Transverse colon (tissue), 4 donors: ENCODE data around the gene FBLN5. TPM values are rescaled to one million over a fixed set of nuclear protein-coding genes. Genes with fewer than 3 reads are reported as not detected.

ENCODE experiments used
- DNase-seq: peaks from one replicate; pipeline ENCODE4 v3.0.0-alpha.2; 2019
- H3K27ac ChIP-seq, 4 donors: fragments of 200-600 bp; sonication (generic); 2 replicates each; pipeline ENCODE4 v1.5.1; 2016 to 2018; ENCODE audit warnings: inconsistent platforms in 4 of 4
- H3K27me3 ChIP-seq: fragments of 200-600 bp; sonication (generic); 2 replicates; pipeline ENCODE4 v1.5.1; 2017; ENCODE audit warnings: inconsistent platforms
- H3K36me3 ChIP-seq, 4 donors: fragments of 200-600 bp; sonication (generic); 2 replicates each; pipeline ENCODE4 v1.5.1; 2017 to 2019; ENCODE audit warnings: inconsistent platforms in 4 of 4
- H3K4me1 ChIP-seq, 4 donors: fragments of 200-600 bp; sonication (generic); 2 replicates each; pipeline ENCODE4 v1.5.1; 2017 to 2020; ENCODE audit warnings: inconsistent platforms in 4 of 4
- H3K4me3 ChIP-seq, 4 donors: fragments of 200-600 bp; sonication (generic); 1 replicate in 1 of 4; 2 replicates in 3 of 4; pipeline versions ENCODE4 v1.5.1 to v1.6.1; 2017 to 2019; ENCODE audit warnings: inconsistent platforms in 4 of 4
- H3K9me3 ChIP-seq, 2 donors: fragments of 200-600 bp; sonication (generic); 2 replicates each; pipeline ENCODE4 v1.5.1; 2017 to 2019; ENCODE audit warnings: inconsistent platforms in 2 of 2
- CTCF ChIP-seq, 5 experiments: fragments of 200-600 bp in 3 of 5; fragments of 450-650 bp in 2 of 5; sonication (generic) in 3 of 5; IDR thresholded peaks; 1 replicate in 2 of 5; 2 replicates in 3 of 5; pipeline ENCODE4 v1.5.1; 2016 to 2017; ENCODE audit warnings: antibody characterized with exemption in 5 of 5, inconsistent platforms in 3 of 5, mild to moderate bottlenecking in 2 of 5, moderate library complexity in 1 of 5
- EP300 ChIP-seq: sonication (generic); formaldehyde crosslinking; IDR thresholded peaks from one replicate; pipeline ENCODE4 v1.6.1; 2017; ENCODE audit warnings: antibody characterized with exemption, low read depth
- POLR2A ChIP-seq: fragments of 450-650 bp; IDR thresholded peaks from one replicate; pipeline ENCODE4 v1.6.1; 2016; ENCODE audit warnings: antibody characterized with exemption, mild to moderate bottlenecking, moderate library complexity
- POLR2AphosphoS5 ChIP-seq, 3 donors: sonication (generic); formaldehyde crosslinking; IDR thresholded peaks; one replicate each; pipeline ENCODE4 v1.6.1; 2016; ENCODE audit warnings: antibody characterized with exemption in 3 of 3
- WGBS, 2 donors: methylation state at CpG; one replicate each; pipeline ENCODE4 v1.1.5; 2018; ENCODE audit warnings: low coverage in 1 of 2; 5-methylcytosine and 5-hydroxymethylcytosine counted together
- in situ Hi-C, 4 donors: fragments of 200-750 bp; cut with MboI; loops; one replicate each; pipeline versions ENCODE4 v1.15.0 to v1.15.1; 2017; ENCODE audit warnings: low sequenced_read_pairs in 3 of 4, low pct_ligation_motif_present in 1 of 4, low pct_unique_long_range_greater_than_20kb in 1 of 4
- intact Hi-C: fragments of 100-400 bp; cut with DNase I; formaldehyde crosslinking; loops from one replicate; pipeline ENCODE4 v1.15.1; 2023; ENCODE audit warnings: low total_unique reads
- total RNA-seq, 4 donors: library from RNA; depleted of rRNA; stranded (reverse); fragments of >200 nt; gene quantifications; one replicate each; pipeline ENCODE4 v1.1.0, GENCODE V29; 2016

Gene FBLN5
- total RNA-seq, 4 donors from 2014 or later, result 14.6 to 120 (median 38.7) TPM

- no peaks in the 10 kb centered on the region for H3K36me3 ChIP-seq
- peak overlapping the region in 1 of 4 donors; percentile 5 for H3K27ac ChIP-seq
- H3K27me3 ChIP-seq, result no peaks in the 10 kb centered on the region
- in situ Hi-C loops (no loop called here), intact Hi-C loops (no loop called here)
- H3K9me3 ChIP-seq, result no peaks in the 10 kb centered on the region
- TF ChIP-seq EP300, result no peak
- TF ChIP-seq CTCF (IDR thresholded peaks at IDR 0.05), result no peak
- TF ChIP-seq POLR2A, result no peak
- TF ChIP-seq POLR2AphosphoS5 (IDR thresholded peaks at IDR 0.05), result no peak
- 56 to 59% methylated on average over 6 of the region's 6 CpGs for whole genome bisulfite sequencing, 2 donors
- no peak overlapping the region for H3K4me3 ChIP-seq
- DNase-seq, result no peak
- H3K4me1 ChIP-seq, result no peaks in the 10 kb centered on the region
Measured at GRCh38 chr14:91935586-91935985, 11.9 kb downstream of the FBLN5 start.

GRCh38 chr14:91934554-91935285 lies 12.8 kb downstream of the FBLN5 start:
- in situ Hi-C loops, result no loop called here
- intact Hi-C loops, result no loop called here

GRCh38 chr14:91931478-91932088 lies 15.9 kb downstream of the FBLN5 start:
- TF ChIP-seq POLR2A, result no peak
- intact Hi-C loops, result no loop called here

More at GRCh38 chr14:91934554-91935285, 12.8 kb downstream of the FBLN5 start:
- Histone ChIP-seq H3K9me3 (no peaks in the 10 kb centered on the region), H3K4me3 (no peak overlapping the region), H3K27me3 (no peaks in the 10 kb centered on the region), H3K4me1 (peaks cover 0 to 2% (median 0%) of the 10 kb centered on the region in 4 donors), H3K36me3 (no peaks in the 10 kb centered on the region), H3K27ac (peak overlapping the region in 1 of 4 donors; percentile 5)
- no peak for DNase-seq
- WGBS, 2 donors, result 75 to 80% methylated on average over 8 of the region's 8 CpGs
- TF ChIP-seq POLR2A, result no peak
- TF ChIP-seq CTCF (IDR thresholded peaks at IDR 0.05), result no peak
- TF ChIP-seq EP300, result no peak
- no peak for TF ChIP-seq POLR2AphosphoS5 (IDR thresholded peaks at IDR 0.05)

GRCh38 chr14:91929700-91930099 lies 17.8 kb downstream of the FBLN5 start:
- Histone ChIP-seq H3K4me3 (no peak overlapping the region), H3K4me1 (peaks cover 0 to 4% (median 0%) of the 10 kb centered on the region in 4 donors), H3K9me3 (no peaks in the 10 kb centered on the region), H3K27ac (no peak overlapping the region), H3K36me3 (no peaks in the 10 kb centered on the region), H3K27me3 (no peaks in the 10 kb centered on the region)
- in situ Hi-C loops, result no loop called here
- 58 to 62% methylated on average over 3 of the region's 3 CpGs for WGBS, 2 donors
- no peak for DNase-seq
- intact Hi-C loops, result no loop called here
- TF ChIP-seq CTCF (IDR thresholded peaks at IDR 0.05), result no peak
- no peak for TF ChIP-seq POLR2A
- no peak for TF ChIP-seq POLR2AphosphoS5 (IDR thresholded peaks at IDR 0.05)
- no peak for TF ChIP-seq EP300

More at GRCh38 chr14:91931478-91932088, 15.9 kb downstream of the FBLN5 start:
- Histone ChIP-seq H3K27me3 (no peaks in the 10 kb centered on the region), H3K27ac (no peak overlapping the region), H3K36me3 (no peaks in the 10 kb centered on the region), H3K4me1 (peaks cover 0 to 4% (median 0%) of the 10 kb centered on the region in 4 donors), H3K4me3 (no peak overlapping the region), H3K9me3 (no peaks in the 10 kb centered on the region)
- WGBS, 2 donors, result 91 to 100% methylated on average over 1 to 11 of the region's 11 CpGs
- no peak for DNase-seq
- in situ Hi-C loops, result no loop called here
